Activated CD4-positive, alpha-beta T cell treated with anti-CD3 and anti-CD28 coated beads for 36 hours (primary cell): ENCODE data around the gene ALCAM. TPM values are rescaled to one million over a fixed set of nuclear protein-coding genes. Genes with fewer than 3 reads are reported as not detected.

Experiments used
- ATAC-seq: fragments of 200-7000 bp; cut with Tn5 transposase; one replicate; pipeline ENCODE4 v1.10.0; 2021; ENCODE audit warnings: mild to moderate bottlenecking, moderate library complexity
- CTCF ChIA-PET: fragments of 350-600 bp; sonication (Branson Sonifier 250); formaldehyde crosslinking; loops from one replicate; lab custom pipeline; 2021; ENCODE audit warnings: antibody characterized with exemption; lab: Charles Lee
- POLR2A ChIA-PET: fragments of 350-600 bp; sonication (Branson Sonifier 250); formaldehyde crosslinking; loops from one replicate; lab custom pipeline; 2021; ENCODE audit warnings: antibody characterized with exemption, inconsistent platforms; lab: Charles Lee
- DNase-seq: peaks from one replicate; pipeline ENCODE4 v3.0.0-alpha.2; 2020
- H3K27ac Mint-ChIP-seq: one replicate; pipeline ENCODE4 v1.8.0; 2021; ENCODE audit warnings: mixed read lengths
- H3K27me3 Mint-ChIP-seq: one replicate; pipeline ENCODE4 v1.8.0; 2021; ENCODE audit warnings: mixed read lengths
- H3K36me3 Mint-ChIP-seq: one replicate; pipeline ENCODE4 v1.8.0; 2021; ENCODE audit warnings: low read depth, mixed read lengths
- H3K4me1 Mint-ChIP-seq: one replicate; pipeline ENCODE4 v1.8.0; 2021; ENCODE audit warnings: mixed read lengths
- H3K4me3 Mint-ChIP-seq: one replicate; pipeline ENCODE4 v1.8.0; 2021; ENCODE audit warnings: mild to moderate bottlenecking, moderate library complexity, mixed read lengths
- H3K9me3 Mint-ChIP-seq: one replicate; pipeline ENCODE4 v1.8.0; 2021; ENCODE audit warnings: low read depth, mixed read lengths
- intact Hi-C, 2 experiments: fragments of 100-400 bp; cut with DNase I in 1 of 2; cut with micrococcal nuclease in 1 of 2; formaldehyde crosslinking; loops; one replicate each; pipeline versions ENCODE4 v1.14.2 to v1.15.1; 2022 to 2024; cut with DNase I, micrococcal nuclease
- total RNA-seq, 2 experiments: library from RNA; stranded (reverse); gene quantifications; one replicate each; pipeline ENCODE4 v1.2.3, GENCODE V29; 2021

Gene ALCAM
- total RNA-seq, 2 experiments from 2014 or later: 22.0 TPM

GRCh38 chr3:105359098-105359762 is 7.5 kb upstream of the ALCAM start:
- ATAC-seq (no peak), DNase-seq (no peak)
- ChIA-PET CTCF (interaction anchor here (1.2 kb wide), 2 partner anchors 24 to 38 kb away, joined by 3 to 4 read pairs; no protein-coding TSS in a partner anchor), POLR2A (interaction anchor here (0.6 kb wide), 1 partner anchor 291 kb away, joined by 3 read pairs; no protein-coding TSS in a partner anchor)
- peaks cover 34% of the 10 kb centered on the region for H3K4me1 Mint-ChIP-seq
- no peak overlapping the region for H3K27ac Mint-ChIP-seq
- H3K27me3 Mint-ChIP-seq: peaks cover 34% of the 10 kb centered on the region
- H3K4me3 Mint-ChIP-seq: no peak overlapping the region
- intact Hi-C loops: no loop called here
- H3K9me3 Mint-ChIP-seq: no peaks in the 10 kb centered on the region
- H3K36me3 Mint-ChIP-seq: no peaks in the 10 kb centered on the region

GRCh38 chr3:105360003-105360402 is 6.7 kb upstream of the ALCAM start:
- ChIA-PET CTCF (interaction anchor here (1.2 kb wide), 1 partner anchor 25 kb away, joined by 4 read pairs; no protein-coding TSS in a partner anchor), POLR2A (no interaction called here)
- H3K9me3 Mint-ChIP-seq: no peaks in the 10 kb centered on the region
- intact Hi-C loops: loop anchor here (10.0 kb wide), 3 partner anchors 855 to 1065 kb away; no protein-coding TSS in a partner anchor
- H3K27ac Mint-ChIP-seq: no peak overlapping the region
- no peak overlapping the region for H3K4me3 Mint-ChIP-seq
- peaks cover 29% of the 10 kb centered on the region for H3K4me1 Mint-ChIP-seq
- no peak for ATAC-seq
- no peak for DNase-seq
- no peaks in the 10 kb centered on the region for H3K36me3 Mint-ChIP-seq
- peaks cover 30% of the 10 kb centered on the region for H3K27me3 Mint-ChIP-seq

- H3K36me3 Mint-ChIP-seq: no peaks in the 10 kb centered on the region
- ChIA-PET POLR2A (no interaction called here), CTCF (no interaction called here)
- no peak overlapping the region for H3K27ac Mint-ChIP-seq
- H3K4me1 Mint-ChIP-seq: peaks cover 38% of the 10 kb centered on the region
- H3K27me3 Mint-ChIP-seq: peaks cover 33% of the 10 kb centered on the region
- H3K9me3 Mint-ChIP-seq: no peaks in the 10 kb centered on the region
- DNase-seq: no peak
- no peak overlapping the region for H3K4me3 Mint-ChIP-seq
- intact Hi-C loops: loop anchor here (10.0 kb wide), 3 partner anchors 853 to 1063 kb away; no protein-coding TSS in a partner anchor
- ATAC-seq: no peak
These were observed 4.6 kb upstream of the ALCAM start for GRCh38 chr3:105362021-105362665.

- Mint-ChIP-seq H3K27me3 (peaks cover 31% of the 10 kb centered on the region), H3K4me1 (peaks cover 45% of the 10 kb centered on the region), H3K9me3 (no peaks in the 10 kb centered on the region), H3K4me3 (no peak overlapping the region), H3K27ac (no peak overlapping the region), H3K36me3 (no peaks in the 10 kb centered on the region)
- intact Hi-C loops: loop anchor here (10.0 kb wide), 3 partner anchors 851 to 1061 kb away; no protein-coding TSS in a partner anchor
- DNase-seq (no peak), ATAC-seq (no peak)
- CTCF ChIA-PET: interaction anchor here (0.6 kb wide), 1 partner anchor 761 kb away, joined by 3 read pairs; no protein-coding TSS in a partner anchor
- POLR2A ChIA-PET: no interaction called here
These were observed 2.6 kb upstream of the ALCAM start for GRCh38 chr3:105364128-105364527.

GRCh38 chr3:105365081-105365390 is 1.7 kb upstream of the ALCAM start:
- DNase-seq (no peak), ATAC-seq (no peak)
- H3K27ac Mint-ChIP-seq: no peak overlapping the region
- CTCF ChIA-PET: no interaction called here
- H3K4me3 Mint-ChIP-seq: peak overlapping the region; percentile 94
- POLR2A ChIA-PET: no interaction called here
- intact Hi-C loops: loop anchor here (5.0 to 10.0 kb wide), 14 partner anchors 387 to 1263 kb away; partner anchors contain the start of gene CBLB (in 1 of the 2)
- H3K9me3 Mint-ChIP-seq: no peaks in the 10 kb centered on the region
- H3K27me3 Mint-ChIP-seq: peaks cover 29% of the 10 kb centered on the region
- H3K36me3 Mint-ChIP-seq: no peaks in the 10 kb centered on the region
- H3K4me1 Mint-ChIP-seq: peaks cover 42% of the 10 kb centered on the region

DNA sequence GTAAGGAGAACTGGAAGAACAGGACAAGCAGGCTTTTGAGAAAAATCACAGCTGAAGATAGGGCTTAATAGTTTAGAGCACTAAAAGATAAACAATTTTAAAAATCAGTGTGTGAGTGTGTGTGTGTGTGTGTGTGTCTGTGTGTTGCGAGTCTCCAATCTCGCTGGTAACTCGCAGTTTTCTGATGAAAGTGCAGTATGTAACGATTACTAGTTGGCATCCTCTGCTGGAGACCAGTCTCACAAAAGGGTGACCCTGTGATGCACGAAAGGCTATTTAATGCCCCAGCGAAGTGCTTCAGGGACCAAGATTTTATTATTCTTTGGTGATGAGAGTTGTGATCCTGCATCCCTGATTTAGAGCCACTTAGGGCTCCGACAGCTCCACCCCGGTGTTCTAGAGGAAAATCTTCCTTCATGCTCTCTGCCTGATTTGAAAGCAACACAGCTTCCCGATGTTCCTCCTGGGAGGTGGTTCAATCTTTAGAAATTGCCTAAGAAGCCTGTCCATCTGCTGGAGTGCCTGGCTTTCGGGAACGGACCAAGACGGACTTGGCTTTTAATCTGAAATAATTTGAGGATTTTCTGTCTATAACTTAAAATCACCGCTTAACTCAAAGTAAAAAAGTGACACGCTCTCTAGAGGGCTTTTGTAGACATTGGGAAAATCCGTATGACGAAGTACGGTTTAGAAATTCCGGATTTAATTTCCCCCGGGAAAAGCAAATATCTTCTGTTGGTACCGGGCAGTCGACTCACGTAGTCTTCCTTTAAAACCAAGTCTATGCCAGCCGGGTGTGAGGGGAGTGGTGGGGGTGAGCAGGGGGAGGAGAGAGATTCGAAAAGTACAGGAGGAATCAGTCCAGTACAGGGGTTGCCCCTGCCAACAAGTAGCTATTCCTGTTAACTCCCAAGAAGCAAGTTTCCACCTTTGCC is 1.1 kb upstream of the ALCAM start:
- intact Hi-C loops: loop anchor here (1.0 to 10.0 kb wide), 16 partner anchors 311 to 1263 kb away; partner anchors contain the start of gene CBLB (in 1 of the 2)
- Mint-ChIP-seq H3K36me3 (no peaks in the 10 kb centered on the region), H3K27ac (no peak overlapping the region), H3K4me1 (peaks cover 42% of the 10 kb centered on the region), H3K4me3 (peak overlapping the region; percentile 94), H3K27me3 (peaks cover 29% of the 10 kb centered on the region), H3K9me3 (no peaks in the 10 kb centered on the region)
- no peak for ATAC-seq
- CTCF ChIA-PET: no interaction called here
- POLR2A ChIA-PET: no interaction called here
- DNase-seq: peak; percentile 5

DNA sequence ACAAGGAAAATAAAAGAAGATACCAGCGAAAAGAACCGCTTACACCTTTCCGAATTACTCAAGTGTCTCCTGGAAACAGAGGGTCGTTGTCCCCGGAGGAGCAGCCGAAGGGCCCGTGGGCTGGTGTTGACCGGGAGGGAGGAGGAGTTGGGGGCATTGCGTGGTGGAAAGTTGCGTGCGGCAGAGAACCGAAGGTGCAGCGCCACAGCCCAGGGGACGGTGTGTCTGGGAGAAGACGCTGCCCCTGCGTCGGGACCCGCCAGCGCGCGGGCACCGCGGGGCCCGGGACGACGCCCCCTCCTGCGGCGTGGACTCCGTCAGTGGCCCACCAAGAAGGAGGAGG is 325 bp downstream of the ALCAM start:
- peak; percentile 1 for ATAC-seq
- CTCF ChIA-PET: interaction anchor here (1.0 kb wide), 1 partner anchor 12 kb away, joined by 3 read pairs; no protein-coding TSS in a partner anchor
- POLR2A ChIA-PET: interaction anchor here (1.7 kb wide), 1 partner anchor 501 kb away, joined by 5 read pairs; the partner anchor contains the start of gene CBLB

GRCh38 chr3:105367406-105368213 is 901 bp downstream of the ALCAM start:
- intact Hi-C loops: loop anchor here (1.0 to 10.0 kb wide), 21 partner anchors 151 to 1265 kb away; partner anchors contain the start of gene CBLB (in 2 of the 2)
- no peaks in the 10 kb centered on the region for H3K9me3 Mint-ChIP-seq
- ChIA-PET CTCF (interaction anchor here (1.0 kb wide), 1 partner anchor 12 kb away, joined by 3 read pairs; no protein-coding TSS in a partner anchor), POLR2A (interaction anchor here (0.7 to 1.7 kb wide), 3 partner anchors 461 to 505 kb away, joined by 3 to 6 read pairs (median 5); partner anchors contain the start of gene CBLB)
- peaks cover 27% of the 10 kb centered on the region for H3K27me3 Mint-ChIP-seq
- peak overlapping the region; percentile 99 for H3K27ac Mint-ChIP-seq
- DNase-seq (peak; percentile 95), ATAC-seq (peak; percentile 41)
- H3K4me1 Mint-ChIP-seq: peaks cover 42% of the 10 kb centered on the region
- peak overlapping the region; percentile 94 for H3K4me3 Mint-ChIP-seq
- H3K36me3 Mint-ChIP-seq: peaks cover 3% of the 10 kb centered on the region

More for the DNA sequence above, 325 bp downstream of the ALCAM start:
- peaks cover 44% of the 10 kb centered on the region for H3K4me1 Mint-ChIP-seq
- DNase-seq: peak; percentile 67
- H3K9me3 Mint-ChIP-seq: no peaks in the 10 kb centered on the region
- intact Hi-C loops: loop anchor here (2.0 to 10.0 kb wide), 15 partner anchors 310 to 1265 kb away; partner anchors contain the start of gene CBLB (in 1 of the 2)
- no peaks in the 10 kb centered on the region for H3K36me3 Mint-ChIP-seq
- peak overlapping the region; percentile 94 for H3K27ac Mint-ChIP-seq
- H3K4me3 Mint-ChIP-seq: peak overlapping the region; percentile 94
- H3K27me3 Mint-ChIP-seq: peaks cover 23% of the 10 kb centered on the region

DNA sequence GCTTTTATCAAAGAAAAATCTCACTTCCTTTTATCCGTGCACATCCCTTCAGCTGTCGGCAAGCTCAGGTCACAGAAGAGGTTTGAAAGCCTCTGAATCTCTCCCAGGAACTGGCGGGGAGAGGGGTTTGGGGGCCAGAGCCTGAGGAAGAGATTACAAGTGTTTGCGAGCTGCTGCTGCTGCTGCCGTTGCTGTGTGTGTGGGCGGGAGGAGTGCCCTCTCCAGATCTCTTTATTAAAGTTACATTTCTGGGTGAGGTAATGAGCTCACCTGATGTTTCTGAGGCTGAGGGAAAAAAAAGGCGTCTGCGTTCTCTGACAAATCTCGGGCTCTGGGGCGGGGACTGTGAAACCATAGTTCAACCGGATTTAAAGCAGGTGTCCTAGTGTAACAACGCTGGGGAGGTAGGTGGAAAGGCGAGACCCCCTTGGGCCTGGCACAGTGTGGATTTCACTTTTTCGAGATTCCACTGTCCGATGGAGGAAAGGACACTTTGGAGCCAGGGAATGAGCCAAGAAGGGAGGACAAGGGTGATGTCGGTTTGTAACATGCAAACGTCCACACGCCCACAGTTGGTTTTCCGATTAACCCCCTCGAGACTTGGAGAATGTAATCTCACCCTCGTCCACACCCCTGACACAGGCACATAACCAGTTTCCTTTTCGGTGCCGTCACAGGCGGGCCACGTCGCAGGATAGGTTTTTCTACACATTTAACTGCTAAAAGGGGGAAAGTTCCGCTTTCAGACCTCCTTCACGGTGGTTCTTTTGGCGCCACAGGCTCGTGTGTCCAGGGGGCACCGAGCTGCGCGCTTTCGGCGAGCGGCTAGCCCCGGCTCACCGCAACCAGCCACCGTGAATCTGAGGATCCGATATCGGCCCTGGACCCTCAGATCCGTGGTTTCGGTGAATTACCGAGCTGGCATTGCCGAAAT is 2.1 kb downstream of the ALCAM start:
- POLR2A ChIA-PET: interaction anchor here (0.6 to 1.2 kb wide), 5 partner anchors 14 to 1060 kb away, joined by 3 to 6 read pairs (median 3); no protein-coding TSS in a partner anchor
- peaks cover 36% of the 10 kb centered on the region for H3K4me1 Mint-ChIP-seq
- CTCF ChIA-PET: interaction anchor here (0.6 to 1.2 kb wide), 2 partner anchors 9 to 913 kb away, joined by 3 read pairs; no protein-coding TSS in a partner anchor
- H3K27me3 Mint-ChIP-seq: peaks cover 21% of the 10 kb centered on the region
- ATAC-seq (peak; percentile 41), DNase-seq (peak; percentile 92)
- peak overlapping the region; percentile 94 for H3K4me3 Mint-ChIP-seq
- H3K27ac Mint-ChIP-seq: peak overlapping the region; percentile 99
- peaks cover 5% of the 10 kb centered on the region for H3K36me3 Mint-ChIP-seq
- intact Hi-C loops: loop anchor here (1.0 to 10.0 kb wide), 21 partner anchors 150 to 1267 kb away; partner anchors contain the start of gene CBLB (in 2 of the 2)
- no peaks in the 10 kb centered on the region for H3K9me3 Mint-ChIP-seq
